Astrocyte of the spinal cord (primary cell): ENCODE data around the gene SMIM33.
"Not testable (repeated sequence)": the region's sequence is repeated elsewhere in the genome, so short reads cannot be mapped to it uniquely, and the experiment has no call there.

Experiments
- DNase-seq: peaks from one replicate; pipeline ENCODE4 v3.0.0; 2011; ENCODE audit warnings: low read depth, low spot score
- H3K4me3 ChIP-seq: 2 replicates; pipeline ENCODE4 v1.5.1; 2011; ENCODE audit warnings: low read depth, mild to moderate bottlenecking, low read length, moderate library complexity
- CTCF ChIP-seq: IDR thresholded peaks from 2 replicates; pipeline ENCODE4 v1.5.1; 2012; ENCODE audit warnings: low read depth, mild to moderate bottlenecking, low read length, inconsistent platforms
- in situ Hi-C: cut with HindIII; loops from 2 replicates; pipeline ENCODE4 v1.10.0; 2017; ENCODE audit warnings: low sequenced_read_pairs

Gene SMIM33

GRCh38 chr5:139473565-139473964 is 2.8 kb downstream of the SMIM33 start:
- no peak for TF ChIP-seq CTCF
- in situ Hi-C loops, result no loop called here
- no peak overlapping the region for H3K4me3 ChIP-seq
- DNase-seq, result no peak

- in situ Hi-C loops, result no loop called here
- peak; percentile 67 for DNase-seq
- no peak overlapping the region for H3K4me3 ChIP-seq
- no peak for TF ChIP-seq CTCF
These were observed 4.3 kb downstream of the SMIM33 start for GRCh38 chr5:139474890-139475791.

- no peak for DNase-seq
These were observed 5.2 kb downstream of the SMIM33 start for GRCh38 chr5:139475865-139476617.

GRCh38 chr5:139478657-139479423 is 8.0 kb downstream of the SMIM33 start:
- H3K4me3 ChIP-seq, DNase-seq, in situ Hi-C loops: not testable (repeated sequence)

More at GRCh38 chr5:139475865-139476617, 5.2 kb downstream of the SMIM33 start:
- TF ChIP-seq CTCF, result no peak
- in situ Hi-C loops, result no loop called here
- no peak overlapping the region for H3K4me3 ChIP-seq

- DNase-seq, in situ Hi-C loops, H3K4me3 ChIP-seq: not testable (repeated sequence)
These were observed 8.9 kb downstream of the SMIM33 start for GRCh38 chr5:139479729-139480128.

GRCh38 chr5:139481122-139481533 is 10.3 kb downstream of the SMIM33 start:
- no peak for TF ChIP-seq CTCF
- in situ Hi-C loops, result no loop called here
- DNase-seq, result no peak
- peak overlapping the region; percentile 57 for H3K4me3 ChIP-seq

- in situ Hi-C loops, result no loop called here
- DNase-seq, result no peak
- peak overlapping the region; percentile 57 for H3K4me3 ChIP-seq
- TF ChIP-seq CTCF, result peak; percentile 33
These were observed 10.8 kb downstream of the SMIM33 start for GRCh38 chr5:139481580-139482049.
